Measurements from ENCODE around the gene ADCK1.

DNA sequence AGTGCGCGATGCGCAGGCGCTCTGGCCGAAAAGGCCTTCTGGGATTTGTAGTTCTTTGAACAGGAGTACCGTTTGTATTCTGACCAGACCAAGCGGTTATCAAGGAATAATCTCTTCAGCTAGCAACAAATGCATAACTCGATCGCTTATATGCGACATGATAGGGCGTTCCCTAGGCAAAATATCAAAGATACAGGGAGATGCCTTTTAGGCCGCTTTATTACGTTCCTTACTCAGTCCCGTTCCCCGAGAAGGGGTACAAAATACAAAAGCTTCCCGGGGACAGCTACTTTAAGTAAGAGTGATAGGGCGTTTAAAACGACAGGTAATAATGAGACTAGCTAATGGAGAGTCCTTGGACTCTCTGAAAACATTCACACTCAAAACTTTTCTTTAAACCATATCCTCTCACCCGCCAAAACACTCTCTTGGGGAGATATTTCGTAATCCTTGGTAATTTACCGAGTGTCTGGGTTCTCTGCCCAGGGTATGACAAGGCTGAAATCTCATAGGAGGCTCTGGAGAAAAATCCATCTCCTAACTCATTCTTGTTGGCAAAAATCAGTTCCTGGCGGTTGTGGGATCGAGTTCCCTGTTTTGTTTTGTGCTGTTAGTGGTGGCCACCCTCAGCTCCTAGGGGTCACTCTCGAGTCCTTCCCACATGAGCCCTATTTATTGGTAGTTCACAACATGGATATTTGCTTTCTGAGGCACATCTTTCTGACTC, 38.5 kb upstream of the ADCK1 start:
- TF ChIP-seq ZNF282 (IDR thresholded peaks at IDR 0.05; ENCODE audit: partially characterized antibody), result no peak
- TF ChIP-seq PTBP1 (IDR thresholded peaks at IDR 0.05; ENCODE audit: low read depth, low read length, poor library complexity, severe bottlenecking), result no peak

Data from HepG2 (cell line).